OCI-LY3 (cell line): Measurements from ENCODE around the gene PITPNC1.

Experiments
- EZH2phosphoT487 ChIP-seq: fragments of 200-600 bp; shearing (Covaris generic); IDR thresholded peaks from 2 replicates; pipeline ENCODE4 v1.6.1; 2018; ENCODE audit warnings: antibody characterized with exemption, mixed run types, low read depth
- TF ChIP-seq, protein P1 (sequence below): fragments of 200-600, 300-600 bp; sonication (generic); IDR thresholded peaks from 2 replicates; pipeline ENCODE4 v1.5.1; 2014; ENCODE audit warnings: antibody characterized with exemption, low read length, low read depth

DNA sequence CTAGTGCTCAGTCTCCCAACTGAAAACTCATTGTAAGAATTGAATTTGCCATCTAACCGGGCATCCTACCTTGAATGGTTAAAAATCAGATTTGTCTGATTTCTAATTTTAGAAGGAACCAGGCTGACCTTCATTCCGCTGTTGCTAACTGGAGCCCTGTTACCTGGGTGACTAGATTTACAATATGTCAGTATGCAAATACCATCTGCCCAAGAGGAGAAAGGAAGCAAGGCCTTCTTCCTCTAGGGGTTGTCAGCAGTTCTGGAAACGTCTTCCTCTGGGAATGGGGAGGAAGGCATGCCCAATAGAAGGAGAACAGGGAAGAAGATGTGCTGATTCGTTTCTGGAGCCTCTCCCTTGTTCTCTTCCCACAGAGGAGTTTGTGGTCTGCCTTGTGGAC is 137.9 kb downstream of the PITPNC1 start:
- TF ChIP-seq, protein P1, sequence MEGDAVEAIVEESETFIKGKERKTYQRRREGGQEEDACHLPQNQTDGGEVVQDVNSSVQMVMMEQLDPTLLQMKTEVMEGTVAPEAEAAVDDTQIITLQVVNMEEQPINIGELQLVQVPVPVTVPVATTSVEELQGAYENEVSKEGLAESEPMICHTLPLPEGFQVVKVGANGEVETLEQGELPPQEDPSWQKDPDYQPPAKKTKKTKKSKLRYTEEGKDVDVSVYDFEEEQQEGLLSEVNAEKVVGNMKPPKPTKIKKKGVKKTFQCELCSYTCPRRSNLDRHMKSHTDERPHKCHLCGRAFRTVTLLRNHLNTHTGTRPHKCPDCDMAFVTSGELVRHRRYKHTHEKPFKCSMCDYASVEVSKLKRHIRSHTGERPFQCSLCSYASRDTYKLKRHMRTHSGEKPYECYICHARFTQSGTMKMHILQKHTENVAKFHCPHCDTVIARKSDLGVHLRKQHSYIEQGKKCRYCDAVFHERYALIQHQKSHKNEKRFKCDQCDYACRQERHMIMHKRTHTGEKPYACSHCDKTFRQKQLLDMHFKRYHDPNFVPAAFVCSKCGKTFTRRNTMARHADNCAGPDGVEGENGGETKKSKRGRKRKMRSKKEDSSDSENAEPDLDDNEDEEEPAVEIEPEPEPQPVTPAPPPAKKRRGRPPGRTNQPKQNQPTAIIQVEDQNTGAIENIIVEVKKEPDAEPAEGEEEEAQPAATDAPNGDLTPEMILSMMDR = no peak
- TF ChIP-seq EZH2phosphoT487 = no peak
